Activated CD8-positive, alpha-beta T cell treated with anti-CD3 and anti-CD28 coated beads for 36 hours (primary cell): ENCODE data around the gene KDELR1. TPM values are rescaled to one million over a fixed set of nuclear protein-coding genes. Genes with fewer than 3 reads are reported as not detected.
A peak's percentile ranks its signal among the peaks of the same experiment; 100 is the strongest.

Source experiments
- ATAC-seq: fragments of 200-7000 bp; cut with Tn5 transposase; one replicate; pipeline ENCODE4 v1.10.0; 2021; ENCODE audit warnings: mild to moderate bottlenecking, moderate library complexity
- CTCF ChIA-PET: fragments of 350-600 bp; sonication (Branson Sonifier 250); formaldehyde crosslinking; loops from one replicate; lab custom pipeline; 2021; ENCODE audit warnings: antibody characterized with exemption; lab: Charles Lee
- POLR2A ChIA-PET: fragments of 350-600 bp; sonication (Branson Sonifier 250); formaldehyde crosslinking; loops from one replicate; lab custom pipeline; 2021; ENCODE audit warnings: antibody characterized with exemption; lab: Charles Lee
- DNase-seq: peaks from one replicate; pipeline ENCODE4 v3.0.0-alpha.2; 2020
- H3K27ac Mint-ChIP-seq: one replicate; pipeline ENCODE4 v1.8.0; 2021; ENCODE audit warnings: mild to moderate bottlenecking, mixed read lengths
- H3K27me3 Mint-ChIP-seq: one replicate; pipeline ENCODE4 v1.8.0; 2021; ENCODE audit warnings: mixed read lengths
- H3K36me3 Mint-ChIP-seq: one replicate; pipeline ENCODE4 v1.8.0; 2021; ENCODE audit warnings: low read depth, mixed read lengths
- H3K4me1 Mint-ChIP-seq: one replicate; pipeline ENCODE4 v1.8.0; 2021; ENCODE audit warnings: low read depth, mixed read lengths
- H3K4me3 Mint-ChIP-seq: one replicate; pipeline ENCODE4 v1.8.0; 2021; ENCODE audit warnings: mild to moderate bottlenecking, moderate library complexity, mixed read lengths
- H3K9me3 Mint-ChIP-seq: one replicate; pipeline ENCODE4 v1.8.0; 2021; ENCODE audit warnings: mixed read lengths
- intact Hi-C: fragments of 100-400 bp; cut with micrococcal nuclease; formaldehyde crosslinking; loops from one replicate; pipeline ENCODE4 v1.10.0; 2022
- total RNA-seq, 2 experiments: library from RNA; stranded (reverse); gene quantifications; one replicate each; pipeline ENCODE4 v1.2.3, GENCODE V29; 2021
- TF ChIP-seq, protein P1 (sequence below): fragments of 200-600 bp; IDR thresholded peaks from one replicate; pipeline ENCODE4 v1.8.0; 2022; ENCODE audit warnings: antibody characterized with exemption, mild to moderate bottlenecking

The KDELR1 gene
- total RNA-seq, 2 experiments from 2014 or later = 66.3 to 66.7 TPM

DNA sequence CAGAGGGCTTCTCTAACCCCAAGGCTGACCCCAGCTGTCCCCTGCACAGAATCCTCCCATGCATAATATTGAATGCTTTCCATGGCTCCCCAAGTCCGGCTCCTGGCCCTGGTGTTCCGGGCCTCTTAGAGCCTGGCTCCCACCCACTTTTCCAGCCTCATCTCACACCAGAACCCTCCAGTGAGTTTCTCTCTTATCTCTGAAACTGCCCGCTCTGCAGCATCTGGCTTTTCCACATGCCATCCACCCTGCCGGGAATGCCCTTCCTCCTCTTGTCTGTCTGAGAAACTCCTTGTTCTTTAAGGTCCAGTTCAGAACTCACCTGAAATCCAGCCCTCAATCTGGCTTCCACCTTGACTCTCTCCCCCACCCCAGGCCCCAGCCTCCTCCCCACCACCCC lies 20.4 kb downstream of the KDELR1 start:
- CTCF ChIA-PET = interaction anchor here (0.6 kb wide), 1 partner anchor 21 kb away, joined by 4 read pairs; the partner anchor contains the start of gene KDELR1
- TF ChIP-seq, protein P1, sequence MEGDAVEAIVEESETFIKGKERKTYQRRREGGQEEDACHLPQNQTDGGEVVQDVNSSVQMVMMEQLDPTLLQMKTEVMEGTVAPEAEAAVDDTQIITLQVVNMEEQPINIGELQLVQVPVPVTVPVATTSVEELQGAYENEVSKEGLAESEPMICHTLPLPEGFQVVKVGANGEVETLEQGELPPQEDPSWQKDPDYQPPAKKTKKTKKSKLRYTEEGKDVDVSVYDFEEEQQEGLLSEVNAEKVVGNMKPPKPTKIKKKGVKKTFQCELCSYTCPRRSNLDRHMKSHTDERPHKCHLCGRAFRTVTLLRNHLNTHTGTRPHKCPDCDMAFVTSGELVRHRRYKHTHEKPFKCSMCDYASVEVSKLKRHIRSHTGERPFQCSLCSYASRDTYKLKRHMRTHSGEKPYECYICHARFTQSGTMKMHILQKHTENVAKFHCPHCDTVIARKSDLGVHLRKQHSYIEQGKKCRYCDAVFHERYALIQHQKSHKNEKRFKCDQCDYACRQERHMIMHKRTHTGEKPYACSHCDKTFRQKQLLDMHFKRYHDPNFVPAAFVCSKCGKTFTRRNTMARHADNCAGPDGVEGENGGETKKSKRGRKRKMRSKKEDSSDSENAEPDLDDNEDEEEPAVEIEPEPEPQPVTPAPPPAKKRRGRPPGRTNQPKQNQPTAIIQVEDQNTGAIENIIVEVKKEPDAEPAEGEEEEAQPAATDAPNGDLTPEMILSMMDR = no peak
- Mint-ChIP-seq H3K27me3 (no peaks in the 10 kb centered on the region), H3K4me1 (no peaks in the 10 kb centered on the region), H3K9me3 (no peaks in the 10 kb centered on the region), H3K4me3 (no peak overlapping the region), H3K36me3 (no peaks in the 10 kb centered on the region), H3K27ac (no peak overlapping the region)
- POLR2A ChIA-PET = no interaction called here
- intact Hi-C loops = no loop called here
- ATAC-seq = no peak
- DNase-seq = no peak

DNA sequence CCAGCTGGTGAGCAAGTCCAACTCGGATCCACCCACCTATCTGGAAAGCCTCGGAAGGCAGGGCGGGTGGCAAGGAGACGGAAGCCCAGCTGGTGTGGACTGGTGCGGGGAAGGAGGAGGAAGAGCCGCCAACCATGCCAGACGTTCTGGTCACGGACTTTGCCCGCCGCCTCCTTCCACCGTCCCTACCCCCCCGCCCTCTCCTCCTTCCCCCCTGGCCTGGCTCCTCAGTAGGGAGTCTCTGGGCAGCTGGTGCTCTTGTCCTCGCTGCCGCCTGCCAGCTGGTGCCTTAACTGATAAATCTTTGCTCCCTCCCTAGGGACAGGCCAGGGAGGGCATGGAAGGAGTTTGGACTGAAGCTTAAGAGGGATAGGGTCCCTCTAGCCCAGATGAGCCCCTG lies 22.4 kb downstream of the KDELR1 start:
- no peak for DNase-seq
- no peak overlapping the region for H3K27ac Mint-ChIP-seq
- no peak for ATAC-seq
- peaks cover 6% of the 10 kb centered on the region for H3K4me1 Mint-ChIP-seq
- ChIA-PET POLR2A (no interaction called here), CTCF (interaction anchor here (1.5 kb wide), 1 partner anchor 23 kb away, joined by 6 read pairs; the partner anchor contains the start of gene KDELR1)
- H3K36me3 Mint-ChIP-seq = no peaks in the 10 kb centered on the region
- no peaks in the 10 kb centered on the region for H3K9me3 Mint-ChIP-seq
- no peak overlapping the region for H3K4me3 Mint-ChIP-seq
- TF ChIP-seq, protein P1 = no peak
- intact Hi-C loops = loop anchor here (10.0 kb wide), 1 partner anchor 96 kb away; the partner anchor contains the start of gene CYTH2
- no peaks in the 10 kb centered on the region for H3K27me3 Mint-ChIP-seq

DNA sequence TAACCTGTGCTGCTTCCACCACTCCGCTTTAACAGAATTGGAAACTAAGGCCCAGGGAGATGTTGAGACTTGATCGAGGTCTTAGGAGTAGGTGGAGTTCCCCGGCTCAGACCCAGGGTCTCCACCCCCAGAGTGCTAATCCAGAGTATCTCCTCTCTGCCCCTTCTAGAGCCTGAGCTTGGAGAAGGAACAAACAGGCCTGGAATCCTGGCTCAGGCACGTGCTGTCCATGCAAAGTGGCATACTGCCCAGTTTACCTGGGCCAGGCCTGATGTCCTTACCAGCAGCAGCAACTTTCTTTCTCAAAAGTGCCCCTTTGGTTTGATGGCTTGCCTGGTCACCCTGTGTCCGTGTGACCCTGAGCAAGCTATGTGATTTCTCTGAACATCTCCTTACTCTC lies 23.5 kb downstream of the KDELR1 start:
- H3K27ac Mint-ChIP-seq = no peak overlapping the region
- H3K27me3 Mint-ChIP-seq = no peaks in the 10 kb centered on the region
- TF ChIP-seq, protein P1 = no peak
- H3K9me3 Mint-ChIP-seq = no peaks in the 10 kb centered on the region
- H3K4me1 Mint-ChIP-seq = peaks cover 7% of the 10 kb centered on the region
- ATAC-seq = no peak
- intact Hi-C loops = loop anchor here (10.0 kb wide), 1 partner anchor 97 kb away; the partner anchor contains the start of gene CYTH2
- ChIA-PET CTCF (interaction anchor here (0.9 kb wide), 1 partner anchor 23 kb away, joined by 3 read pairs; the partner anchor contains the start of gene KDELR1), POLR2A (no interaction called here)
- no peaks in the 10 kb centered on the region for H3K36me3 Mint-ChIP-seq
- H3K4me3 Mint-ChIP-seq = no peak overlapping the region
- DNase-seq = no peak

DNA sequence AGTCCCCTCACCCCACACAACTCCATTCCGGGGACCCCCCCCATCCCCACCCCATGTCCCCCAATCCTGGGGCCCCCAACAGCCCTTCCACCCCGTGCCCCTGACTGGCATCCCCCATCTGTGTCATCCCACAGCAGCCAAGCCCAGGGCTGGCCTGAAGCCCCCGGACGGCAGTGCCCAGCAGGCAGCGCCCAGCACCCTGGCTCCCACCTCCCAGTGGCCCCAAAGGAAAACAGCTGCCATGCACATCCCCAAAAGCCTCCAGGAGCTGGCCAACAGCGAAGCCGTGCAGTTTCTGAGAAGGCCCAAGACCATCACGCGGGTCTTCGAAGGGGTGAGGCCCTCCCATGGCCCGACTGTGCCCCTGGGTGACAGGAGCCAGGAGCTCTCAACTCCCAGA lies 25.7 kb downstream of the KDELR1 start:
- Mint-ChIP-seq H3K27ac (no peak overlapping the region), H3K36me3 (no peaks in the 10 kb centered on the region), H3K9me3 (no peaks in the 10 kb centered on the region), H3K27me3 (no peaks in the 10 kb centered on the region), H3K4me1 (peaks cover 10% of the 10 kb centered on the region), H3K4me3 (no peak overlapping the region)
- ChIA-PET POLR2A (interaction anchor here (0.6 to 1.2 kb wide), 2 partner anchors 14 to 32 kb away, joined by 3 to 4 read pairs; no protein-coding TSS in a partner anchor), CTCF (no interaction called here)
- TF ChIP-seq, protein P1 = no peak
- no peak for ATAC-seq
- no peak for DNase-seq
- intact Hi-C loops = loop anchor here (10.0 kb wide), 1 partner anchor 99 kb away; the partner anchor contains the start of gene CYTH2

DNA sequence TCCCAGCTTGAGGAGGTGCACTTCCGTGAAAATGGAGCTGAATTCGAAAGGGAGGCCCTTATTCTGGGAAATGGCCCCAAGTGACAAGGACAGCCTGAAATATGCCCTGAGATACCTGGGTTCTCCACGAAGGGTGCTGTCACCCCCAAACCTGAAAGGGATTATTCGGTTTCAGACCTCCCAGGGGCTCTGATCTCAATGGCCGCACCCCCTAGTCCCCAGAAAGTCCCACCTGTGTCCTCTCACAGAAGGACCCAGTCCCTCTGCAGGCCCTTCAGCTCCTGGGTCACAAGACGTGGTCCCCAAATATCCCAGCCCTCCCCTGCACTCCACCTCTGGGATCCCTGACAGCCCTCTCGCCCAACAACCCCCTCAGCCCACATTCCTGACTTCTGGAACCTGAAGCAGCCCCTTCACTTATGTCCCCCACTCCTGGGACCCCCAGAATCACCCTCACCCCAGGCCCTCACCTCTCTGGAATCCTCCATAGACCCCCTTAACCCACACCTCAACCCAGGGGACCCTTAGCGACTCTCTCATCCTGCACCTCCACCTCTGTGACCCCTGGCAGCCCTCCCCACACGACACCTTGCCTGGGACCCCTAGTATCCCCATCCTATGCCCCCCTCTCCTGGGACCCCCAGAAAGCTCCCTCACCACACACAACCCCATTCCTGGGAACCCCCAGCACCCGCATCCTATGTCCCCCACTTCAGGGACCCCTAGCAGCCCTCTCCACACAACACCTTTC lies 26.6 kb downstream of the KDELR1 start:
- DNase-seq (no peak), ATAC-seq (no peak)
- ChIA-PET CTCF (interaction anchor here (1.3 to 3.1 kb wide), 3 partner anchors 14 to 43 kb away, joined by 6 to 25 read pairs (median 8); partner anchors contain the start of gene KDELR1), POLR2A (interaction anchor here (0.8 to 1.6 kb wide), 10 partner anchors 9 to 254 kb away, joined by 3 to 7 read pairs (median 3); partner anchors contain the start of genes KDELR1, RPL18 and SPHK2)
- intact Hi-C loops = loop anchor here (10.0 kb wide), 1 partner anchor 100 kb away; the partner anchor contains the start of gene CYTH2
- Mint-ChIP-seq H3K27ac (peak overlapping the region; percentile 96), H3K9me3 (no peaks in the 10 kb centered on the region), H3K4me1 (peaks cover 10% of the 10 kb centered on the region), H3K27me3 (no peaks in the 10 kb centered on the region), H3K4me3 (peak overlapping the region; percentile 86), H3K36me3 (peaks cover under 1% of the 10 kb centered on the region)
- TF ChIP-seq, protein P1 = no peak
